Body of pancreas (tissue), 4 donors: ENCODE data around the gene LDLRAD3.

ENCODE experiments used
- POLR2A ChIP-seq, 3 donors: fragments of 450-650 bp; IDR thresholded peaks; one replicate each; pipeline ENCODE4 v1.6.1; 2016; ENCODE audit warnings: antibody characterized with exemption in 3 of 3, mild to moderate bottlenecking in 2 of 3
- TF ChIP-seq, protein P1 (sequence below), 7 experiments: fragments of 450-650 bp in 4 of 7; fragments of 200-600 bp in 3 of 7; sonication (generic) in 3 of 7; IDR thresholded peaks; one replicate each; pipeline ENCODE4 v1.5.1; 2016 to 2019; ENCODE audit warnings: antibody characterized with exemption in 7 of 7

DNA sequence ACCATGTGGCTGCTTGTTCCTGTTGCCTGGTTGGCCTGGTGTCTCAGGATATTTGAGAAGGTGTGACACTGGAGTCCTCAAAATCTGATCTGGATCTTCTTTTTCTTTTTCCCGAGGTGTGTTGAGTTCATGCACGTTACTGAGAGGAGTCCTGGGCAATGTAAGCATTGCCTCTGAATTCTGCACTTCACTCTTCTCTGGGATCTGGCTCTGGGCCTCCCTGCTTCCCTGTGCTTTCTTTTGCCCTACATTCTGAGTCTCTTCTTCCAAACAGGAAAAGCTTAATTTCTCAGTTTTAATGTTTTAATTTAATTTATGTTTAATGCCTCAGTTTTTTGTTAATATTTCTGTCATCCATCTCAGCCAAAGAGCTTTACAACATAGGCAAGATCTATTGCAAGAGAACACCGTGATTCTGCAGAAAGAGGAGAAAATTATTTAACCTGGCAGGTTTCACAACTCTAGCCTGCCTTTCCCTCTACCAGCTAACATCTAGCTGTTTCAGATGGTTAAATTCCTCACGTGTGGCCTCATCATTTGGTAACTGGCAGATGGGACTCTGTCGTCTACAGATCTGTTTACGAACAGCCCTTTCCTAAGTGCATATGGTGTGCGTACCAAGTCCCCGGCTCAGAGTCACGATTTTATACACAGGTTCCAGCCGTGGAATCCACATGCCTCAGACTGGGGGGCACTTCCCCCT, 24.7 kb downstream of the LDLRAD3 start:
- TF ChIP-seq, protein P1, sequence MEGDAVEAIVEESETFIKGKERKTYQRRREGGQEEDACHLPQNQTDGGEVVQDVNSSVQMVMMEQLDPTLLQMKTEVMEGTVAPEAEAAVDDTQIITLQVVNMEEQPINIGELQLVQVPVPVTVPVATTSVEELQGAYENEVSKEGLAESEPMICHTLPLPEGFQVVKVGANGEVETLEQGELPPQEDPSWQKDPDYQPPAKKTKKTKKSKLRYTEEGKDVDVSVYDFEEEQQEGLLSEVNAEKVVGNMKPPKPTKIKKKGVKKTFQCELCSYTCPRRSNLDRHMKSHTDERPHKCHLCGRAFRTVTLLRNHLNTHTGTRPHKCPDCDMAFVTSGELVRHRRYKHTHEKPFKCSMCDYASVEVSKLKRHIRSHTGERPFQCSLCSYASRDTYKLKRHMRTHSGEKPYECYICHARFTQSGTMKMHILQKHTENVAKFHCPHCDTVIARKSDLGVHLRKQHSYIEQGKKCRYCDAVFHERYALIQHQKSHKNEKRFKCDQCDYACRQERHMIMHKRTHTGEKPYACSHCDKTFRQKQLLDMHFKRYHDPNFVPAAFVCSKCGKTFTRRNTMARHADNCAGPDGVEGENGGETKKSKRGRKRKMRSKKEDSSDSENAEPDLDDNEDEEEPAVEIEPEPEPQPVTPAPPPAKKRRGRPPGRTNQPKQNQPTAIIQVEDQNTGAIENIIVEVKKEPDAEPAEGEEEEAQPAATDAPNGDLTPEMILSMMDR (IDR thresholded peaks at IDR 0.05): no peak
- no peak for TF ChIP-seq POLR2A (IDR thresholded peaks at IDR 0.05)
